Stimulated activated CD4-positive, alpha-beta T cell treated with anti-CD3 and anti-CD28 coated beads, Interleukin-2, amount 100 ng/mL, for 48 hours (primary cell): ENCODE results near the gene KCNK18.

Experiments used
- DNase-seq, 2 donors: peaks; one replicate each; pipeline ENCODE4 v3.0.0-alpha.2; 2020

Gene KCNK18

GRCh38 chr10:117254774-117255735 lies 57.8 kb downstream of the KCNK18 start:
- no peak for DNase-seq

GRCh38 chr10:117255835-117256460 lies 58.7 kb downstream of the KCNK18 start:
- DNase-seq = no peak

- DNase-seq = no peak
These were observed 59.6 kb downstream of the KCNK18 start for GRCh38 chr10:117256910-117257309.

GRCh38 chr10:117257721-117258120 lies 60.4 kb downstream of the KCNK18 start:
- no peak for DNase-seq

GRCh38 chr10:117259279-117259678 lies 62.0 kb downstream of the KCNK18 start:
- no peak for DNase-seq
